ENCODE results near the gene CAMK2G.

GRCh38 chr10:73881221-73881919, 7.0 kb upstream of the CAMK2G start:
- no peak for TF ChIP-seq TAF1 (IDR thresholded peaks at IDR 0.05; ENCODE audit: borderline replicate concordance, insufficient read depth, low read length)
- TF ChIP-seq POLR2AphosphoS5 (IDR thresholded peaks at IDR 0.05; ENCODE audit: low read depth, low read length) = no peak
- TF ChIP-seq REST (IDR thresholded peaks at IDR 0.05; ENCODE audit: insufficient read depth in 1 of 2, low read depth in 2 of 2, low read length in 2 of 2) = no peak
- no peak for TF ChIP-seq FOXP2 (optimal IDR thresholded peaks at IDR 0.05; ENCODE audit: borderline replicate concordance, extremely low read depth, extremely low read length, insufficient read depth)
